Endodermal cell (in vitro differentiated cells): Measurements from ENCODE around the gene ZNF48. TPM values are rescaled to one million over a fixed set of nuclear protein-coding genes. Genes with fewer than 3 reads are reported as not detected.
A peak's percentile ranks its signal among the peaks of the same experiment; 100 is the strongest.

Experiments
- DNase-seq: peaks from one replicate; pipeline ENCODE4 v3.0.0-alpha.2; 2017
- H3K27ac ChIP-seq: 2 replicates; pipeline ENCODE4 v1.5.1; 2013; ENCODE audit warnings: mild to moderate bottlenecking, low read depth, low read length, moderate library complexity
- H3K27me3 ChIP-seq: 2 replicates; pipeline ENCODE4 v1.6.1; 2013; ENCODE audit warnings: mild to moderate bottlenecking, low read length, moderate library complexity; ENCODE audit not compliant: insufficient read depth, control insufficient read depth, poor library complexity, severe bottlenecking
- H3K36me3 ChIP-seq: 2 replicates; pipeline ENCODE4 v1.7.0; 2013; ENCODE audit warnings: mild to moderate bottlenecking, low read length, moderate library complexity; ENCODE audit not compliant: control insufficient read depth, insufficient read depth
- H3K4me1 ChIP-seq: one replicate; pipeline ENCODE4 v1.7.0; 2013; ENCODE audit warnings: low read length; ENCODE audit not compliant: control insufficient read depth, insufficient read depth
- H3K4me3 ChIP-seq: 2 replicates; pipeline ENCODE4 v1.5.1; 2013; ENCODE audit warnings: mild to moderate bottlenecking, low read length, moderate library complexity
- H3K9ac ChIP-seq: 2 replicates; pipeline ENCODE4 v1.6.1; 2013; ENCODE audit warnings: mild to moderate bottlenecking, low read length, moderate library complexity; ENCODE audit not compliant: poor library complexity, severe bottlenecking; ENCODE audit errors: extremely low read depth
- H3K9me3 ChIP-seq: 2 replicates; pipeline ENCODE4 v1.6.1; 2013; ENCODE audit warnings: mild to moderate bottlenecking, low read length, moderate library complexity; ENCODE audit not compliant: control insufficient read depth
- H3K27ac Mint-ChIP-seq: 2 replicates; pipeline ENCODE4 v1.8.0; 2020; ENCODE audit warnings: mixed read lengths
- H3K27me3 Mint-ChIP-seq: 2 replicates; pipeline ENCODE4 v1.8.0; 2021; ENCODE audit warnings: mild to moderate bottlenecking, mixed read lengths; ENCODE audit not compliant: insufficient read depth
- H3K36me3 Mint-ChIP-seq: 2 replicates; pipeline ENCODE4 v1.8.0; 2020; ENCODE audit warnings: low read depth, mixed read lengths
- H3K4me1 Mint-ChIP-seq: 2 replicates; pipeline ENCODE4 v1.8.0; 2020; ENCODE audit warnings: mixed read lengths
- H3K4me3 Mint-ChIP-seq: 2 replicates; pipeline ENCODE4 v1.8.0; 2020; ENCODE audit warnings: mild to moderate bottlenecking, moderate library complexity, mixed read lengths
- H3K9me3 Mint-ChIP-seq: 2 replicates; pipeline ENCODE4 v1.8.0; 2020; ENCODE audit warnings: mild to moderate bottlenecking, mixed read lengths
- WGBS, 2 experiments: methylation state at CpG; one replicate each; pipeline versions ENCODE4 v1.1.5 to v1.1.7; 2013; ENCODE audit warnings: missing lambda C conversion rate in 2 of 2, mixed read lengths in 1 of 2; ENCODE audit not compliant: insufficient coverage in 1 of 2, insufficient read length in 1 of 2; 5-methylcytosine and 5-hydroxymethylcytosine counted together
- total RNA-seq, 2 donors: library from RNA; stranded (reverse); fragmentation: NEBNext Ultra II Directional in 1 of 2; extraction: Animal tissue kit (Norgen Biotek cat#: 25700) in 1 of 2; gene quantifications; 2 replicates in 1 of 2; 3 replicates in 1 of 2; pipeline ENCODE4 v1.2.1, GENCODE V29; 2021
- TF ChIP-seq, protein P1 (sequence below): fragments of 200-600 bp; sonication (generic); conservative IDR thresholded peaks from 2 replicates; pipeline ENCODE4 v1.5.0; 2021; ENCODE audit warnings: antibody characterized with exemption, mild to moderate bottlenecking

The ZNF48 gene
- total RNA-seq, 2 donors from 2014 or later: 40.1 to 58.4 TPM

DNA sequence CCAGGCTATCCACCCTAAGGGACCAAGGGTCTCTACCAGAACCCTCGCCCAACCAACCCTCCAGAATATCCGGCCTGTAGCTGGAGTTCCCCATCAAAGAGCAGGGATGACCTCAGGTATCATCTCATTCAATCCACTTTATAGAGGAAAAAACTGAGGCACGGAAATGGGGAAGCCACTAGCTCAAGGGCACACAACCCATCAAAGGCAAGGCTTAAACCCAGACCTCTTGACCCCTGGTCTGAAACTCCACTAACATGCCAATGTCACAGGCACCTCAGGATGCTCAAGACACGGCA, 26.5 kb upstream of the ZNF48 start:
- Histone ChIP-seq H3K27ac (no peak overlapping the region), H3K9ac (peak overlapping the region; percentile 38), H3K4me1 (peaks cover 7% of the 10 kb centered on the region), H3K27me3 (no peaks in the 10 kb centered on the region), H3K4me3 (peak overlapping the region; percentile 93), H3K36me3 (peaks cover 18% of the 10 kb centered on the region), H3K9me3 (no peaks in the 10 kb centered on the region)
- H3K9me3 Mint-ChIP-seq: no peaks in the 10 kb centered on the region
- TF ChIP-seq, protein P1, sequence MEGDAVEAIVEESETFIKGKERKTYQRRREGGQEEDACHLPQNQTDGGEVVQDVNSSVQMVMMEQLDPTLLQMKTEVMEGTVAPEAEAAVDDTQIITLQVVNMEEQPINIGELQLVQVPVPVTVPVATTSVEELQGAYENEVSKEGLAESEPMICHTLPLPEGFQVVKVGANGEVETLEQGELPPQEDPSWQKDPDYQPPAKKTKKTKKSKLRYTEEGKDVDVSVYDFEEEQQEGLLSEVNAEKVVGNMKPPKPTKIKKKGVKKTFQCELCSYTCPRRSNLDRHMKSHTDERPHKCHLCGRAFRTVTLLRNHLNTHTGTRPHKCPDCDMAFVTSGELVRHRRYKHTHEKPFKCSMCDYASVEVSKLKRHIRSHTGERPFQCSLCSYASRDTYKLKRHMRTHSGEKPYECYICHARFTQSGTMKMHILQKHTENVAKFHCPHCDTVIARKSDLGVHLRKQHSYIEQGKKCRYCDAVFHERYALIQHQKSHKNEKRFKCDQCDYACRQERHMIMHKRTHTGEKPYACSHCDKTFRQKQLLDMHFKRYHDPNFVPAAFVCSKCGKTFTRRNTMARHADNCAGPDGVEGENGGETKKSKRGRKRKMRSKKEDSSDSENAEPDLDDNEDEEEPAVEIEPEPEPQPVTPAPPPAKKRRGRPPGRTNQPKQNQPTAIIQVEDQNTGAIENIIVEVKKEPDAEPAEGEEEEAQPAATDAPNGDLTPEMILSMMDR: no peak
- peak overlapping the region; percentile 70 for H3K4me3 Mint-ChIP-seq
- peaks cover 36% of the 10 kb centered on the region for H3K4me1 Mint-ChIP-seq
- no peak for DNase-seq
- no peaks in the 10 kb centered on the region for H3K27me3 Mint-ChIP-seq
- no peak overlapping the region for H3K27ac Mint-ChIP-seq
- 38 to 68% methylated on average over 2 to 4 of the region's 4 CpGs for WGBS, 2 experiments
- H3K36me3 Mint-ChIP-seq: peaks cover 19% of the 10 kb centered on the region

DNA sequence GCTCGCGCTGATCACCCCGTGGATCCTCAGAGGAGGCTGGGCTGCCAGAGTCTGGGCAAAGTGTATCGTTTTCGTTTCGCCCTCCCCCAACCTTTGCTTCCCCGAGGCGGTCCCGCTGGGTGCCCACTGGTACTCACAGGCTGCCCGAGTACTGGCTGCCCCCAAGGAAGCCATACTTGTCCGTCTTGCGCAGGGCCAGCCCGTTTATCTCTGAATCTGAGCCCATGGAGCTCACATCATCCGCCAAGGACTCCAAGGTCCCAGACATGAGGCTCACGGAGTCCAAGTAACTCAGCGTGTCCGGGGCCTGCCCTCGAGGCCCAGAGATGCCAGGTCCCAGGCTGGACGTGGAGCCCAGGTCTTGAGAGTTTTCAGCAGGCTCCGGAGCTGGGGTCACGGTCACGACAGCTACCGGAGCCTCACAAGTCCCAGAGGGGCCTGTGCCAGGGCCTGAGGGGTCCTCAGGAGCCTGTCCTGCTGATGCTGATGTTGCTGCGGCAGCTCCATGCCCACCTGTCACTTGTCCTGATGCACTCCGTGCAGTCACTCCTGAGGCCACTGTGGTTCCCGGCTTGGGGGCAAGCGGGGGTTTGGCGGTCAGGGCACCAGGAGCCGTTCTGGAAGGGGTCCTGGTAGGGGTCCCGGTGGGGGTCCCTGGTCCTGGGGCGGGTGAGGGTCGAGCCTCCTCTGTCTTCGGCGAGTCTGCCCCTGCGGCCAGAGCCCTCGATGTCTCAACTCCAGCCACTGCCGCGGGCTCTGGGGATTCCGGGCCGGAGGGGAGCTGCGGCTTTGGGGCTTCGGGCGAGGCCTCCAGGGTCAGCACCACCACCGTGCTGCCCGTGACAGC, 25.9 kb upstream of the ZNF48 start:
- H3K4me1 Mint-ChIP-seq: peaks cover 36% of the 10 kb centered on the region

GRCh38 chr16:30369938-30370455, 25.2 kb upstream of the ZNF48 start:
- H3K4me1 ChIP-seq: peaks cover 7% of the 10 kb centered on the region
- Mint-ChIP-seq H3K9me3 (no peaks in the 10 kb centered on the region), H3K36me3 (peaks cover 11% of the 10 kb centered on the region), H3K4me1 (peaks cover 36% of the 10 kb centered on the region), H3K27ac (no peak overlapping the region), H3K27me3 (no peaks in the 10 kb centered on the region), H3K4me3 (peak overlapping the region; percentile 70)
- no peak overlapping the region for H3K27ac ChIP-seq
- TF ChIP-seq, protein P1: peak; percentile 53
- no peak for DNase-seq
- no peaks in the 10 kb centered on the region for H3K9me3 ChIP-seq
- peak overlapping the region; percentile 93 for H3K4me3 ChIP-seq
- whole genome bisulfite sequencing, 2 experiments: 0% methylated on average over 8 to 76 of the region's 76 CpGs
- H3K36me3 ChIP-seq: peaks cover 11% of the 10 kb centered on the region
- H3K9ac ChIP-seq: peak overlapping the region; percentile 38
- no peaks in the 10 kb centered on the region for H3K27me3 ChIP-seq

More for the DNA sequence above, 25.9 kb upstream of the ZNF48 start:
- TF ChIP-seq, protein P1: no peak
- no peaks in the 10 kb centered on the region for H3K9me3 Mint-ChIP-seq
- Histone ChIP-seq H3K9ac (peak overlapping the region; percentile 38), H3K27me3 (no peaks in the 10 kb centered on the region), H3K27ac (peak overlapping the region; percentile 1), H3K9me3 (no peaks in the 10 kb centered on the region), H3K36me3 (peaks cover 18% of the 10 kb centered on the region), H3K4me1 (peaks cover 7% of the 10 kb centered on the region), H3K4me3 (peak overlapping the region; percentile 93)
- WGBS, 2 experiments: 19 to 21% methylated on average over 26 to 45 of the region's 45 CpGs
- H3K27me3 Mint-ChIP-seq: no peaks in the 10 kb centered on the region
- peak; percentile 73 for DNase-seq
- peak overlapping the region; percentile 70 for H3K4me3 Mint-ChIP-seq
- H3K36me3 Mint-ChIP-seq: peaks cover 17% of the 10 kb centered on the region
- H3K27ac Mint-ChIP-seq: no peak overlapping the region
